GM12878 (cell line): Measurements from ENCODE around the gene GRIK4. TPM values are rescaled to one million over a fixed set of nuclear protein-coding genes. Genes with fewer than 3 reads are reported as not detected.

ENCODE experiments used
- ATAC-seq: fragments of 200-7000 bp; cut with Tn5 transposase; 3 replicates; pipeline ENCODE4 v1.9.1; 2020; ENCODE audit warnings: mild to moderate bottlenecking, moderate library complexity
- BruUV-seq: library from RNA; stranded (reverse); fragments of 400-500 nt; replicated peaks from 2 replicates; lab custom pipeline; 2021; lab: Mats Ljungman, UMichigan
- CTCF ChIA-PET: fragments of 300-600 bp; sonication (Branson Sonifier 250); formaldehyde crosslinking; extraction: SDS; loops from one replicate; lab custom pipeline; 2021; ENCODE audit warnings: inconsistent platforms; lab: Yijun Ruan, JAX
- POLR2A ChIA-PET: fragments of 350-600 bp; formaldehyde crosslinking; extraction: SDS; loops from one replicate; lab custom pipeline; 2021; ENCODE audit warnings: inconsistent platforms; lab: Charles Lee
- RAD21 ChIA-PET: fragments of 300-600 bp; sonication (Branson Sonifier 250); formaldehyde crosslinking; loops from one replicate; lab custom pipeline; 2023; ENCODE audit warnings: antibody characterized with exemption; ENCODE audit not compliant: unreplicated experiment; lab: Charles Lee
- SMC1A ChIA-PET: fragments of 300-600 bp; sonication (Branson Sonifier 250); formaldehyde crosslinking; loops from one replicate; lab custom pipeline; 2023; ENCODE audit not compliant: unreplicated experiment, uncharacterized antibody; lab: Charles Lee
- DNase-seq: peaks from one replicate; pipeline ENCODE4 v3.0.0-alpha.2; 2011; ENCODE audit warnings: low read depth, low spot score
- FAIRE-seq: peaks from 3 replicates; lab custom pipeline; 2011; peaks lifted over from hg19 to GRCh38; lab: Jason Lieb, UNC
- H2AFZ ChIP-seq: 2 replicates; pipeline ENCODE4 v1.6.0; 2011; ENCODE audit warnings: low read depth, low read length, control low read depth; ENCODE audit not compliant: control insufficient read depth
- H3K27ac ChIP-seq: 2 replicates; pipeline ENCODE4 v1.5.1; 2011; ENCODE audit warnings: control low read depth; ENCODE audit not compliant: control insufficient read depth, insufficient read depth
- H3K27me3 ChIP-seq, 2 experiments: replicated peaks in 1 of 2; 2 replicates each; pipeline versions ENCODE4 v1.6.0 to v1.6.1; 2011; ENCODE audit warnings: low read length in 1 of 2; ENCODE audit not compliant: control insufficient read depth in 2 of 2, insufficient read depth in 2 of 2
- H3K36me3 ChIP-seq, 2 experiments: 2 replicates each; pipeline ENCODE4 v1.5.1; 2011; ENCODE audit warnings: low read length in 1 of 2; ENCODE audit not compliant: control insufficient read depth in 2 of 2, insufficient read depth in 2 of 2
- H3K4me1 ChIP-seq: 2 replicates; pipeline ENCODE4 v1.6.1; 2011; ENCODE audit warnings: mild to moderate bottlenecking, low read length, moderate library complexity, mixed read lengths; ENCODE audit not compliant: control insufficient read depth, insufficient read depth
- H3K4me2 ChIP-seq: 2 replicates; pipeline ENCODE4 v1.6.0; 2011; ENCODE audit warnings: control low read depth; ENCODE audit not compliant: control insufficient read depth, insufficient read depth
- H3K4me3 ChIP-seq: fragments of 200-600 bp; sonication (generic); 2 replicates; pipeline ENCODE4 v1.5.1; 2016
- H3K79me2 ChIP-seq: 2 replicates; pipeline ENCODE4 v1.6.0; 2011; ENCODE audit warnings: low read length; ENCODE audit not compliant: control insufficient read depth, insufficient read depth
- H3K9ac ChIP-seq: 2 replicates; pipeline ENCODE4 v1.8.0; 2011; ENCODE audit warnings: low read length, control low read depth, mixed read lengths; ENCODE audit not compliant: control insufficient read depth, insufficient read depth
- H3K9me3 ChIP-seq: replicated peaks from 3 replicates; pipeline ENCODE4 v1.5.1; 2011; ENCODE audit warnings: mild to moderate bottlenecking, low read length; ENCODE audit not compliant: control insufficient read depth, insufficient read depth
- H4K20me1 ChIP-seq: 2 replicates; pipeline ENCODE4 v1.6.0; 2011; ENCODE audit not compliant: control insufficient read depth, insufficient read depth
- ATF2 ChIP-seq: IDR thresholded peaks from 2 replicates; pipeline ENCODE4 v1.6.1; 2012; ENCODE audit warnings: low read length, inconsistent platforms
- BACH1 ChIP-seq: fragments of 450-650 bp; IDR thresholded peaks from 2 replicates; pipeline ENCODE4 v1.6.1; 2017; ENCODE audit warnings: mild to moderate bottlenecking, borderline replicate concordance
- BMI1 ChIP-seq: fragments of 450-650 bp; IDR thresholded peaks from 2 replicates; pipeline ENCODE4 v1.6.1; 2016; ENCODE audit warnings: mild to moderate bottlenecking, moderate library complexity, borderline replicate concordance
- CTCF ChIP-seq, 3 experiments: IDR thresholded peaks in 2 of 3; conservative IDR thresholded peaks in 1 of 3; 2 replicates each; pipeline ENCODE4 v1.5.1; 2011; ENCODE audit warnings: low read depth in 3 of 3, low read length in 3 of 3, mild to moderate bottlenecking in 3 of 3, control low read depth in 2 of 3, moderate library complexity in 2 of 3, inconsistent platforms in 1 of 3, mixed read lengths in 1 of 3; ENCODE audit not compliant: control insufficient read depth in 2 of 3, insufficient read depth in 1 of 3; ENCODE audit errors: extremely low read depth in 1 of 3
- IRF3 ChIP-seq: fragments of 450-650 bp; IDR thresholded peaks from 2 replicates; pipeline ENCODE4 v1.6.1; 2014; ENCODE audit warnings: mild to moderate bottlenecking
- MAX ChIP-seq: IDR thresholded peaks from 2 replicates; pipeline ENCODE4 v1.6.1; 2012; ENCODE audit warnings: low read depth, low read length, improper control_type of control experiment
- WRNIP1 ChIP-seq: IDR thresholded peaks from 2 replicates; pipeline ENCODE4 v1.6.1; 2011; ENCODE audit warnings: low read depth, low read length, improper control_type of control experiment, borderline replicate concordance
- ZBTB33 ChIP-seq: fragments of 450-650 bp; IDR thresholded peaks from 2 replicates; pipeline ENCODE4 v1.6.1; 2017; ENCODE audit warnings: mild to moderate bottlenecking
- WGBS: methylation state at CpG from one replicate; pipeline ENCODE4 v1.1.6; 2016; ENCODE audit warnings: low lambda C conversion rate; ENCODE audit not compliant: insufficient replicate concordance, insufficient coverage; ENCODE audit errors: missing lambda C conversion rate; 5-methylcytosine and 5-hydroxymethylcytosine counted together
- in situ Hi-C: fragments of 300-500 bp; cut with MboI; formaldehyde crosslinking; loops from 9 replicates; pipeline ENCODE4 v1.14.3; 2018; ENCODE audit warnings: mixed read lengths
- intact Hi-C: fragments of 100-400 bp; cut with micrococcal nuclease; formaldehyde crosslinking; loops from one replicate; pipeline ENCODE4 v1.14.2; 2022; ENCODE audit not compliant: unreplicated experiment
- polyA plus RNA-seq, 11 experiments: library from polyadenylated mRNA; depleted of rRNA in 4 of 11; unstranded in 6 of 11; stranded (reverse) in 5 of 11; fragments of >200 nt; fragmentation: Nextera tagmentation in 4 of 11; fragmentation: Illumina TruSeq in 1 of 11; extraction: Ambion mirVana in 4 of 11; extraction: Trizol in 1 of 11; gene quantifications; 1 replicate in 1 of 11; 2 replicates in 10 of 11; pipeline versions ENCODE4 v1.2.1 to v1.2.3, GENCODE V29; 2011 to 2016; ENCODE audit warnings: inconsistent platforms in 2 of 11, missing spikeins in 2 of 11, low read depth in 1 of 11
- total RNA-seq, 4 experiments: library from RNA; depleted of rRNA in 3 of 4; stranded (reverse); fragments of >200 nt in 3 of 4; fragmentation: Illumina TruSeq in 1 of 4; extraction: Trizol in 1 of 4; gene quantifications; 2 replicates each; pipeline versions ENCODE4 v1.2.1 to v1.2.3, GENCODE V29; 2013 to 2021

The GRIK4 gene
- total and polyA plus RNA-seq, 10 of the 15 experiments (the other 5 are each of a cell fraction or from before 2014, with no cell fraction given), result 0.33 to 3.6 (median 0.72) TPM

GRCh38 chr11:120529214-120529613 is 17.7 kb downstream of the GRIK4 start:
- Histone ChIP-seq H3K4me1 (no peaks in the 10 kb centered on the region), H2AFZ (no peak overlapping the region), H3K9me3 (no peaks in the 10 kb centered on the region), H3K27me3 (no peaks in the 10 kb centered on the region; a peak in 1 of 4 replicates), H3K4me3 (no peak overlapping the region), H4K20me1 (no peaks in the 10 kb centered on the region), H3K27ac (no peak overlapping the region), H3K4me2 (no peak overlapping the region), H3K9ac (no peak overlapping the region), H3K36me3 (no peaks in the 10 kb centered on the region; a peak in 1 of 4 replicates), H3K79me2 (no peaks in the 10 kb centered on the region)
- RAD21 ChIA-PET, result no interaction called here
- FAIRE-seq, result no peak
- in situ Hi-C loops (no loop called here), intact Hi-C loops (no loop called here)
- no TSS peak for BruUV-seq
- TF ChIP-seq MAX (no peak), CTCF (IDR thresholded peaks at IDR 0.05 in 2 of 3, conservative IDR thresholded peaks at IDR 0.05 in 1 of 3; ENCODE audit: control insufficient read depth in 2 of 3, extremely low read depth in 1 of 3, insufficient read depth in 1 of 3, low read depth in 3 of 3, low read length in 3 of 3) (0 out of 6 replicates have a peak, but pooled peaks of 1 of the 3 experiments have one; percentile 8)
- CTCF ChIA-PET, result interaction anchor here (0.7 to 1.8 kb wide), 2 partner anchors 155 to 236 kb away, joined by 3 to 8 read pairs; no protein-coding TSS in a partner anchor
- 68% methylated on average over 7 of the region's 7 CpGs for WGBS
- no peak for ATAC-seq
- DNase-seq, result no peak
- SMC1A ChIA-PET, result interaction anchor here (1.1 to 1.2 kb wide), 2 partner anchors 11 to 413 kb away, joined by 3 read pairs; no protein-coding TSS in a partner anchor
- POLR2A ChIA-PET, result no interaction called here

- H3K9ac ChIP-seq, result no peak overlapping the region
- ATAC-seq (no peak), FAIRE-seq (no peak), DNase-seq (no peak)
- H2AFZ ChIP-seq, result no peak overlapping the region
- no peak overlapping the region for H3K4me3 ChIP-seq
- RAD21 ChIA-PET, result no interaction called here
- H3K36me3 ChIP-seq, result no peaks in the 10 kb centered on the region; a peak in 1 of 4 replicates
- 50% methylated on average over 6 of the region's 6 CpGs for WGBS
- SMC1A ChIA-PET, result interaction anchor here (1.1 to 1.2 kb wide), 2 partner anchors 11 to 412 kb away, joined by 3 read pairs; no protein-coding TSS in a partner anchor
- in situ Hi-C loops, result no loop called here
- CTCF ChIA-PET, result interaction anchor here (1.8 kb wide), 1 partner anchor 154 kb away, joined by 8 read pairs; no protein-coding TSS in a partner anchor
- TF ChIP-seq BACH1 (no peak), ATF2 (no peak), MAX (no peak), WRNIP1 (no peak), IRF3 (no peak), ZBTB33 (no peak), BMI1 (no peak)
- no peaks in the 10 kb centered on the region; a peak in 1 of 4 replicates for H3K27me3 ChIP-seq
- no peaks in the 10 kb centered on the region for H3K4me1 ChIP-seq
- H3K27ac ChIP-seq, result no peak overlapping the region
- intact Hi-C loops, result no loop called here
- H3K4me2 ChIP-seq, result no peak overlapping the region
- H3K9me3 ChIP-seq, result no peaks in the 10 kb centered on the region
- POLR2A ChIA-PET, result no interaction called here
- H3K79me2 ChIP-seq, result no peaks in the 10 kb centered on the region
- no TSS peak for BruUV-seq
- no peaks in the 10 kb centered on the region for H4K20me1 ChIP-seq
These were observed 18.4 kb downstream of the GRIK4 start for GRCh38 chr11:120529911-120530310.
